HepG2 (cell line): ENCODE results near the gene PKLR. TPM values are rescaled to one million over a fixed set of nuclear protein-coding genes. Genes with fewer than 3 reads are reported as not detected.

Experiments used
- ATAD3A ChIP-seq: sonication (generic); formaldehyde crosslinking; IDR thresholded peaks from 2 replicates; pipeline ENCODE4 v1.4.0; 2020; ENCODE audit warnings: missing genetic modification reagents
- CBX5 ChIP-seq: sonication (generic); formaldehyde crosslinking; IDR thresholded peaks from 2 replicates; pipeline ENCODE4 v1.4.0; 2020; ENCODE audit warnings: missing genetic modification reagents, borderline replicate concordance
- DNMT1 ChIP-seq: sonication (generic); formaldehyde crosslinking; IDR thresholded peaks from 2 replicates; pipeline ENCODE4 v1.5.1; 2020; ENCODE audit warnings: mild to moderate bottlenecking, missing genetic modification reagents
- FUBP1 ChIP-seq: sonication (generic); formaldehyde crosslinking; IDR thresholded peaks from 2 replicates; pipeline ENCODE4 v1.5.1; 2020; ENCODE audit warnings: missing genetic modification reagents, mild to moderate bottlenecking, borderline replicate concordance
- IRF2 ChIP-seq: IDR thresholded peaks from 2 replicates; pipeline ENCODE4 v1.6.1; 2018; ENCODE audit warnings: missing genetic modification reagents, missing compliant biosample characterization
- KDM6A ChIP-seq: IDR thresholded peaks from 2 replicates; pipeline ENCODE4 v1.6.1; 2016; ENCODE audit warnings: low read depth
- KLF15 ChIP-seq: sonication (generic); formaldehyde crosslinking; IDR thresholded peaks from 2 replicates; pipeline ENCODE4 v1.8.1; 2023; ENCODE audit warnings: borderline replicate concordance, mild to moderate bottlenecking, inconsistent platforms, missing genetic modification reagents, mixed read lengths
- NR2F2 ChIP-seq: IDR thresholded peaks from 2 replicates; pipeline ENCODE4 v1.6.1; 2012; ENCODE audit warnings: low read depth, inconsistent platforms, borderline replicate concordance
- RARA ChIP-seq: IDR thresholded peaks from 2 replicates; pipeline ENCODE4 v1.6.1; 2016; ENCODE audit warnings: missing genetic modification reagents, missing compliant biosample characterization
- SMYD3 ChIP-seq: sonication (generic); formaldehyde crosslinking; IDR thresholded peaks from 2 replicates; pipeline ENCODE4 v1.8.1; 2023; ENCODE audit warnings: mild to moderate bottlenecking, missing genetic modification reagents
- SNAPC5 ChIP-seq: sonication (generic); formaldehyde crosslinking; IDR thresholded peaks from 2 replicates; pipeline ENCODE4 v1.8.1; 2023; ENCODE audit warnings: mild to moderate bottlenecking, missing genetic modification reagents, borderline replicate concordance
- U2AF1 ChIP-seq: fragments of 200-400 bp; formaldehyde crosslinking; optimal IDR thresholded peaks from 2 replicates; pipeline ENCODE3; 2017; ENCODE audit warnings: mild to moderate bottlenecking, low read depth, low read length
- ZNF180 ChIP-seq: sonication (generic); formaldehyde crosslinking; IDR thresholded peaks from 2 replicates; pipeline ENCODE4 v1.4.0; 2020; ENCODE audit warnings: low read depth, missing genetic modification reagents, borderline replicate concordance
- ZNF224 ChIP-seq: sonication (generic); formaldehyde crosslinking; IDR thresholded peaks from 2 replicates; pipeline ENCODE4 v1.5.0; 2020; ENCODE audit warnings: mild to moderate bottlenecking, missing genetic modification reagents
- ZNF235 ChIP-seq: sonication (generic); formaldehyde crosslinking; IDR thresholded peaks from 2 replicates; pipeline ENCODE4 v1.8.1; 2023; ENCODE audit warnings: mild to moderate bottlenecking, missing genetic modification reagents, borderline replicate concordance
- ZNF335 ChIP-seq: sonication (generic); formaldehyde crosslinking; IDR thresholded peaks from 2 replicates; pipeline ENCODE4 v1.4.0; 2020; ENCODE audit warnings: missing genetic modification reagents
- ZNF549 ChIP-seq: sonication (generic); formaldehyde crosslinking; IDR thresholded peaks from 2 replicates; pipeline ENCODE4 v1.5.0; 2020; ENCODE audit warnings: missing genetic modification reagents
- ZNF562 ChIP-seq: sonication (generic); formaldehyde crosslinking; IDR thresholded peaks from 2 replicates; pipeline ENCODE4 v1.8.0; 2022; ENCODE audit warnings: missing genetic modification reagents, borderline replicate concordance
- ZNF567 ChIP-seq: sonication (generic); formaldehyde crosslinking; IDR thresholded peaks from 2 replicates; pipeline ENCODE4 v1.8.1; 2023; ENCODE audit warnings: mild to moderate bottlenecking, missing genetic modification reagents, borderline replicate concordance
- ZNF703 ChIP-seq: sonication (generic); formaldehyde crosslinking; IDR thresholded peaks from 2 replicates; pipeline ENCODE4 v1.5.1; 2020; ENCODE audit warnings: missing genetic modification reagents, mild to moderate bottlenecking, moderate library complexity, borderline replicate concordance
- ZNF782 ChIP-seq: sonication (generic); formaldehyde crosslinking; IDR thresholded peaks from 2 replicates; pipeline ENCODE4 v1.4.0; 2020; ENCODE audit warnings: missing genetic modification reagents, mild to moderate bottlenecking, borderline replicate concordance
- ZSCAN30 ChIP-seq: sonication (generic); formaldehyde crosslinking; IDR thresholded peaks from 2 replicates; pipeline ENCODE4 v1.5.0; 2020; ENCODE audit warnings: mild to moderate bottlenecking, missing genetic modification reagents
- polyA plus RNA-seq, 8 experiments: library from polyadenylated mRNA; depleted of rRNA in 3 of 8; stranded (reverse) in 7 of 8; unstranded in 1 of 8; fragments of >200 nt; fragmentation: Illumina TruSeq in 4 of 8; extraction: Trizol in 4 of 8; gene quantifications; 2 replicates each; pipeline versions ENCODE4 v1.2.1 to v1.2.3, GENCODE V29; 2011 to 2016; ENCODE audit warnings: low read depth in 4 of 8, missing spikeins in 1 of 8, mixed read lengths in 1 of 8; ENCODE audit not compliant: insufficient read depth in 1 of 8
- total RNA-seq, 5 experiments: library from RNA; depleted of rRNA; stranded (reverse); fragments of >200 nt; fragmentation: Illumina TruSeq; extraction: Trizol; gene quantifications; 2 replicates each; pipeline ENCODE4 v1.2.3, GENCODE V29; 2016; ENCODE audit warnings: low read depth in 1 of 5
- TF ChIP-seq, protein P1 (sequence below): sonication (generic); formaldehyde crosslinking; conservative IDR thresholded peaks from 2 replicates; pipeline ENCODE4 v1.4.0; 2020; ENCODE audit warnings: missing genetic modification reagents
- TF ChIP-seq, protein P2 (sequence below): IDR thresholded peaks from 2 replicates; pipeline ENCODE4 v1.6.1; 2016

Gene PKLR
- total and polyA plus RNA-seq, 2 of the 13 experiments (the other 11 are each of a cell fraction or from before 2014, with no cell fraction given): 10.3 to 29.3 TPM

GRCh38 chr1:155261852-155262673, 39.2 kb downstream of the PKLR start, which contains the start of gene SCAMP3 (continued):
- TF ChIP-seq ZNF782 (CRISPR knock-in tag) (0 out of 2 replicates have a peak, but pooled peaks have one; percentile 85), SMYD3 (CRISPR knock-in tag) (0 out of 2 replicates have a peak, but pooled peaks have one; percentile 52), ZNF567 (CRISPR knock-in tag) (peak; percentile 29; the same call in 1 of the 2 replicates), SNAPC5 (CRISPR knock-in tag) (no peak), NR2F2 (no peak), ZNF180 (CRISPR knock-in tag) (no peak), ZNF224 (CRISPR knock-in tag) (no peak; the same call in 1 of the 2 replicates), FUBP1 (CRISPR knock-in tag) (0 out of 2 replicates have a peak, but pooled peaks have one; percentile 66), U2AF1 (no peak), CBX5 (CRISPR knock-in tag) (peak; percentile 46; the same call in 1 of the 2 replicates), IRF2 (CRISPR knock-in tag) (peak; percentile 97), ZNF562 (CRISPR knock-in tag) (no peak; the same call in 1 of the 2 replicates), ATAD3A (CRISPR knock-in tag) (no peak), DNMT1 (CRISPR knock-in tag) (no peak), ZNF335 (CRISPR knock-in tag) (no peak; the same call in 1 of the 2 replicates), ZSCAN30 (CRISPR knock-in tag) (no peak), KLF15 (CRISPR knock-in tag) (peak; percentile 78; the same call in 1 of the 2 replicates), RARA (CRISPR knock-in tag) (0 out of 2 replicates have a peak, but pooled peaks have one; percentile 35), ZNF703 (CRISPR knock-in tag) (no peak), ZNF549 (CRISPR knock-in tag) (no peak), KDM6A (CRISPR knock-in tag) (no peak), ZNF235 (CRISPR knock-in tag) (no peak)
- TF ChIP-seq, protein P1, sequence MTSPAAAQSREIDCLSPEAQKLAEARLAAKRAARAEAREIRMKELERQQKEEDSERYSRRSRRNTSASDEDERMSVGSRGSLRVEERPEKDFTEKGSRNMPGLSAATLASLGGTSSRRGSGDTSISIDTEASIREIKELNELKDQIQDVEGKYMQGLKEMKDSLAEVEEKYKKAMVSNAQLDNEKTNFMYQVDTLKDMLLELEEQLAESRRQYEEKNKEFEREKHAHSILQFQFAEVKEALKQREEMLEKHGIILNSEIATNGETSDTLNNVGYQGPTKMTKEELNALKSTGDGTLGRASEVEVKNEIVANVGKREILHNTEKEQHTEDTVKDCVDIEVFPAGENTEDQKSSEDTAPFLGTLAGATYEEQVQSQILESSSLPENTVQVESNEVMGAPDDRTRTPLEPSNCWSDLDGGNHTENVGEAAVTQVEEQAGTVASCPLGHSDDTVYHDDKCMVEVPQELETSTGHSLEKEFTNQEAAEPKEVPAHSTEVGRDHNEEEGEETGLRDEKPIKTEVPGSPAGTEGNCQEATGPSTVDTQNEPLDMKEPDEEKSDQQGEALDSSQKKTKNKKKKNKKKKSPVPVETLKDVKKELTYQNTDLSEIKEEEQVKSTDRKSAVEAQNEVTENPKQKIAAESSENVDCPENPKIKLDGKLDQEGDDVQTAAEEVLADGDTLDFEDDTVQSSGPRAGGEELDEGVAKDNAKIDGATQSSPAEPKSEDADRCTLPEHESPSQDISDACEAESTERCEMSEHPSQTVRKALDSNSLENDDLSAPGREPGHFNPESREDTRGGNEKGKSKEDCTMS (CRISPR knock-in tag): 0 out of 2 replicates have a peak, but pooled peaks have one; percentile 27
- TF ChIP-seq, protein P2, sequence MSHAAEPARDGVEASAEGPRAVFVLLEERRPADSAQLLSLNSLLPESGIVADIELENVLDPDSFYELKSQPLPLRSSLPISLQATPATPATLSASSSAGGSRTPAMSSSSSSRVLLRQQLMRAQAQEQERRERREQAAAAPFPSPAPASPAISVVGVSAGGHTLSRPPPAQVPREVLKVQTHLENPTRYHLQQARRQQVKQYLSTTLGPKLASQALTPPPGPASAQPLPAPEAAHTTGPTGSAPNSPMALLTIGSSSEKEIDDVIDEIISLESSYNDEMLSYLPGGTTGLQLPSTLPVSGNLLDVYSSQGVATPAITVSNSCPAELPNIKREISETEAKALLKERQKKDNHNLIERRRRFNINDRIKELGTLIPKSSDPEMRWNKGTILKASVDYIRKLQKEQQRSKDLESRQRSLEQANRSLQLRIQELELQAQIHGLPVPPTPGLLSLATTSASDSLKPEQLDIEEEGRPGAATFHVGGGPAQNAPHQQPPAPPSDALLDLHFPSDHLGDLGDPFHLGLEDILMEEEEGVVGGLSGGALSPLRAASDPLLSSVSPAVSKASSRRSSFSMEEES (CRISPR knock-in tag): peak; percentile 96
